Glutamatergic neuron (in vitro differentiated cells): ENCODE data around the gene RRP1. TPM values are rescaled to one million over a fixed set of nuclear protein-coding genes. Genes with fewer than 3 reads are reported as not detected.

Experiments
- DNase-seq: peaks from one replicate; pipeline ENCODE4 v3.0.0; 2022
- H3K27ac Mint-ChIP-seq: one replicate; pipeline ENCODE4 v1.8.0; 2020; ENCODE audit warnings: mild to moderate bottlenecking, mixed read lengths, inconsistent platforms; ENCODE audit not compliant: unreplicated experiment
- H3K27me3 Mint-ChIP-seq: one replicate; pipeline ENCODE4 v1.8.0; 2020; ENCODE audit warnings: mild to moderate bottlenecking, moderate library complexity, mixed read lengths, inconsistent platforms; ENCODE audit not compliant: unreplicated experiment
- H3K36me3 Mint-ChIP-seq: one replicate; pipeline ENCODE4 v1.8.0; 2020; ENCODE audit warnings: mild to moderate bottlenecking, mixed read lengths, inconsistent platforms; ENCODE audit not compliant: unreplicated experiment
- H3K4me1 Mint-ChIP-seq: one replicate; pipeline ENCODE4 v1.8.0; 2020; ENCODE audit warnings: mild to moderate bottlenecking, low read depth, mixed read lengths, inconsistent platforms; ENCODE audit not compliant: unreplicated experiment
- H3K4me3 Mint-ChIP-seq: one replicate; pipeline ENCODE4 v1.8.0; 2020; ENCODE audit warnings: mild to moderate bottlenecking, mixed read lengths, inconsistent platforms; ENCODE audit not compliant: unreplicated experiment
- H3K9me3 Mint-ChIP-seq: one replicate; pipeline ENCODE4 v1.8.0; 2020; ENCODE audit warnings: mild to moderate bottlenecking, moderate library complexity, mixed read lengths, inconsistent platforms; ENCODE audit not compliant: unreplicated experiment
- CTCF ChIP-seq: fragments of 200-600 bp; sonication (generic); IDR thresholded peaks from one replicate; pipeline ENCODE4 v1.5.0; 2021; ENCODE audit not compliant: partially characterized antibody, unreplicated experiment
- total RNA-seq: library from RNA; stranded (reverse); fragmentation: NEBNext Ultra II Directional; extraction: Animal tissue kit (Norgen Biotek cat#: 25700); gene quantifications from one replicate; pipeline ENCODE4 v1.2.1, GENCODE V29; 2021; ENCODE audit not compliant: unreplicated experiment

RRP1 gene
- total RNA-seq, 1 donor from 2014 or later: 26.2 TPM

GRCh38 chr21:43805275-43805800, 16.0 kb downstream of the RRP1 start:
- no peak for TF ChIP-seq CTCF
- Mint-ChIP-seq H3K27ac (no peak overlapping the region), H3K9me3 (no peaks in the 10 kb centered on the region), H3K36me3 (peaks cover 5% of the 10 kb centered on the region), H3K4me1 (no peaks in the 10 kb centered on the region), H3K4me3 (no peak overlapping the region), H3K27me3 (peaks cover 3% of the 10 kb centered on the region)
- no peak for DNase-seq

- TF ChIP-seq CTCF: no peak
- Mint-ChIP-seq H3K9me3 (no peaks in the 10 kb centered on the region), H3K27ac (no peak overlapping the region), H3K27me3 (peaks cover 2% of the 10 kb centered on the region), H3K4me3 (no peak overlapping the region), H3K36me3 (peaks cover 5% of the 10 kb centered on the region), H3K4me1 (no peaks in the 10 kb centered on the region)
- no peak for DNase-seq
Observed at GRCh38 chr21:43806017-43806710, 16.8 kb downstream of the RRP1 start.

- no peaks in the 10 kb centered on the region for H3K9me3 Mint-ChIP-seq
Observed at GRCh38 chr21:43808367-43808766, 19.0 kb downstream of the RRP1 start.

GRCh38 chr21:43808832-43809251, 19.5 kb downstream of the RRP1 start:
- no peak for DNase-seq
- Mint-ChIP-seq H3K27ac (no peak overlapping the region), H3K36me3 (peaks cover 5% of the 10 kb centered on the region), H3K4me1 (no peaks in the 10 kb centered on the region), H3K9me3 (no peaks in the 10 kb centered on the region), H3K27me3 (no peaks in the 10 kb centered on the region), H3K4me3 (no peak overlapping the region)
- TF ChIP-seq CTCF: no peak

More at GRCh38 chr21:43808367-43808766, 19.0 kb downstream of the RRP1 start:
- Mint-ChIP-seq H3K4me1 (no peaks in the 10 kb centered on the region), H3K27ac (no peak overlapping the region), H3K27me3 (no peaks in the 10 kb centered on the region), H3K36me3 (peaks cover 5% of the 10 kb centered on the region), H3K4me3 (no peak overlapping the region)
- no peak for TF ChIP-seq CTCF
- DNase-seq: no peak

GRCh38 chr21:43809346-43809799, 20.0 kb downstream of the RRP1 start:
- TF ChIP-seq CTCF: no peak
- H3K4me1 Mint-ChIP-seq: no peaks in the 10 kb centered on the region
- H3K9me3 Mint-ChIP-seq: no peaks in the 10 kb centered on the region

More at GRCh38 chr21:43809346-43809799, 20.0 kb downstream of the RRP1 start:
- DNase-seq: no peak
- peak overlapping the region; percentile 52 for H3K27ac Mint-ChIP-seq
- peaks cover 5% of the 10 kb centered on the region for H3K36me3 Mint-ChIP-seq
- no peak overlapping the region for H3K4me3 Mint-ChIP-seq
- H3K27me3 Mint-ChIP-seq: no peaks in the 10 kb centered on the region
